H1 (cell line): Measurements from ENCODE around the gene SLC1A7. TPM values are rescaled to one million over a fixed set of nuclear protein-coding genes. Genes with fewer than 3 reads are reported as not detected.

Experiments
- CTCF ChIA-PET: fragments of 300-600 bp; sonication (Branson Sonifier 250); formaldehyde crosslinking; loops from one replicate; lab custom pipeline; 2021; ENCODE audit not compliant: partially characterized antibody; lab: Charles Lee
- POLR2A ChIA-PET: fragments of 300-600 bp; sonication (Branson Sonifier 250); formaldehyde crosslinking; loops from one replicate; lab custom pipeline; 2021; ENCODE audit warnings: inconsistent platforms; ENCODE audit not compliant: partially characterized antibody; lab: Charles Lee
- DNase-seq, 2 experiments: peaks; one replicate each; pipeline versions ENCODE4 v3.0.0 to v3.0.0-alpha.2; 2010 to 2022; ENCODE audit warnings: low spot score in 2 of 2, low read depth in 1 of 2, mixed read lengths in 1 of 2
- FAIRE-seq: peaks from 2 replicates; lab custom pipeline; 2011; peaks lifted over from hg19 to GRCh38; lab: Jason Lieb, UNC
- H2AFZ ChIP-seq: 2 replicates; pipeline ENCODE4 v1.8.1; 2012; ENCODE audit warnings: low read length, inconsistent platforms
- H2AK5ac ChIP-seq: 2 replicates; pipeline ENCODE4 v1.6.1; 2013; ENCODE audit warnings: low read depth, low read length
- H2BK120ac ChIP-seq: replicated peaks from 2 replicates; pipeline ENCODE3; 2013; ENCODE audit warnings: low read depth, low read length, inconsistent platforms
- H2BK12ac ChIP-seq: 2 replicates; pipeline ENCODE4 v1.6.1; 2013; ENCODE audit warnings: low read depth, low read length
- H2BK15ac ChIP-seq: 2 replicates; pipeline ENCODE4 v1.6.1; 2013; ENCODE audit warnings: low read length
- H2BK20ac ChIP-seq: 2 replicates; pipeline ENCODE4 v1.6.1; 2013; ENCODE audit warnings: low read length
- H2BK5ac ChIP-seq: 2 replicates; pipeline ENCODE4 v1.6.1; 2013; ENCODE audit warnings: low read depth, low read length
- H3K14ac ChIP-seq: 2 replicates; pipeline ENCODE4 v1.6.1; 2013; ENCODE audit warnings: inconsistent platforms; ENCODE audit not compliant: insufficient read length
- H3K18ac ChIP-seq: 2 replicates; pipeline ENCODE4 v1.6.1; 2013; ENCODE audit warnings: low read length; ENCODE audit errors: extremely low read depth
- H3K23ac ChIP-seq: 2 replicates; pipeline ENCODE4 v1.6.1; 2013; ENCODE audit warnings: inconsistent platforms; ENCODE audit not compliant: insufficient read length
- H3K23me2 ChIP-seq: 2 replicates; pipeline ENCODE4 v1.6.1; 2013; ENCODE audit warnings: low read depth, low read length
- H3K27ac ChIP-seq: 2 replicates; pipeline ENCODE4 v1.6.1; 2011; ENCODE audit warnings: low read depth, low read length, inconsistent platforms
- H3K27me3 ChIP-seq, 4 experiments: replicated peaks in 1 of 4; 1 replicate in 1 of 4; 2 replicates in 3 of 4; pipeline versions ENCODE4 v1.6.1 to v1.8.1; 2011 to 2013; ENCODE audit warnings: low read length in 3 of 4, mild to moderate bottlenecking in 3 of 4, inconsistent platforms in 2 of 4, mixed read lengths in 2 of 4, moderate library complexity in 1 of 4; ENCODE audit not compliant: control insufficient read depth in 3 of 4, insufficient read depth in 3 of 4; ENCODE audit errors: extremely low read depth in 1 of 4
- H3K36me3 ChIP-seq, 4 experiments: 2 replicates each; pipeline versions ENCODE4 v1.6.1 to v1.8.1; 2011 to 2013; ENCODE audit warnings: mild to moderate bottlenecking in 4 of 4, low read length in 3 of 4, moderate library complexity in 2 of 4, control low read depth in 1 of 4, inconsistent platforms in 1 of 4; ENCODE audit not compliant: insufficient read depth in 4 of 4, control insufficient read depth in 2 of 4
- H3K4ac ChIP-seq: replicated peaks from 2 replicates; pipeline ENCODE3; 2013; ENCODE audit warnings: low read length, low read depth, mixed read lengths, inconsistent platforms; ENCODE audit not compliant: insufficient read length
- H3K4me1 ChIP-seq, 4 experiments: replicated peaks in 1 of 4; 1 replicate in 1 of 4; 2 replicates in 3 of 4; pipeline versions ENCODE4 v1.6.1 to v1.8.1; 2011 to 2013; ENCODE audit warnings: low read length in 3 of 4, inconsistent platforms in 2 of 4, mixed read lengths in 1 of 4; ENCODE audit not compliant: insufficient read depth in 4 of 4, control insufficient read depth in 3 of 4
- H3K4me2 ChIP-seq, 2 experiments: 2 replicates each; pipeline versions ENCODE4 v1.6.1 to v1.8.1; 2011 to 2013; ENCODE audit warnings: low read depth in 2 of 2, low read length in 2 of 2, control low read depth in 1 of 2, inconsistent platforms in 1 of 2, mild to moderate bottlenecking in 1 of 2; ENCODE audit not compliant: insufficient read depth in 1 of 2
- H3K4me3 ChIP-seq, 4 experiments: fragments of 200-600, 300-600 bp in 1 of 4; sonication (generic), shearing (Covaris generic), sonication (Bioruptor Twin) in 1 of 4; 2 replicates each; pipeline versions ENCODE4 v1.5.1 to v1.8.1; 2011 to 2016; ENCODE audit warnings: low read length in 4 of 4, low read depth in 3 of 4, control low read depth in 2 of 4, inconsistent platforms in 2 of 4, mild to moderate bottlenecking in 2 of 4, mixed read lengths in 1 of 4, moderate library complexity in 1 of 4; ENCODE audit not compliant: insufficient read depth in 2 of 4; ENCODE audit errors: extremely low read depth in 1 of 4
- H3K56ac ChIP-seq: replicated peaks from 2 replicates; pipeline ENCODE3; 2013; ENCODE audit warnings: low read depth, mild to moderate bottlenecking, mixed read lengths, low read length, inconsistent platforms; ENCODE audit not compliant: insufficient read length
- H3K79me1 ChIP-seq: 2 replicates; pipeline ENCODE4 v1.6.1; 2013; ENCODE audit warnings: low read depth, low read length, control low read depth
- H3K79me2 ChIP-seq, 2 experiments: 2 replicates each; pipeline versions ENCODE4 v1.6.1 to v1.8.1; 2012 to 2013; ENCODE audit warnings: low read length in 2 of 2, mild to moderate bottlenecking in 2 of 2, inconsistent platforms in 1 of 2; ENCODE audit not compliant: insufficient read depth in 2 of 2, control insufficient read depth in 1 of 2
- H3K9ac ChIP-seq, 4 experiments: replicated peaks in 1 of 4; 1 replicate in 1 of 4; 2 replicates in 3 of 4; pipeline versions ENCODE4 v1.6.1 to v1.8.1; 2011 to 2013; ENCODE audit warnings: low read depth in 3 of 4, low read length in 3 of 4, control low read depth in 2 of 4, mild to moderate bottlenecking in 2 of 4, moderate library complexity in 2 of 4, inconsistent platforms in 1 of 4; ENCODE audit errors: extremely low read depth in 1 of 4
- H3K9me3 ChIP-seq, 2 experiments: 2 replicates each; pipeline versions ENCODE4 v1.6.1 to v1.8.1; 2012 to 2013; ENCODE audit warnings: mild to moderate bottlenecking in 2 of 2, moderate library complexity in 2 of 2, control low read depth in 1 of 2, inconsistent platforms in 1 of 2, low read depth in 1 of 2, low read length in 1 of 2, mixed read lengths in 1 of 2; ENCODE audit not compliant: insufficient read depth in 2 of 2
- H4K20me1 ChIP-seq, 2 experiments: replicated peaks in 1 of 2; 2 replicates each; pipeline versions ENCODE3 to v1.8.1; 2011 to 2013; ENCODE audit warnings: inconsistent platforms in 2 of 2, low read length in 2 of 2, mild to moderate bottlenecking in 1 of 2; ENCODE audit not compliant: insufficient read depth in 2 of 2, control insufficient read depth in 1 of 2
- H4K5ac ChIP-seq: 2 replicates; pipeline ENCODE4 v1.6.1; 2013; ENCODE audit warnings: low read length, low read depth, mixed read lengths, inconsistent platforms; ENCODE audit not compliant: insufficient read length
- H4K8ac ChIP-seq: 2 replicates; pipeline ENCODE4 v1.8.0; 2013; ENCODE audit warnings: mild to moderate bottlenecking, moderate library complexity, low read length, inconsistent platforms; ENCODE audit not compliant: insufficient read depth; ENCODE audit errors: extremely low read depth
- H4K91ac ChIP-seq: replicated peaks from 2 replicates; pipeline ENCODE3; 2013; ENCODE audit warnings: low read length, mixed read lengths, inconsistent platforms; ENCODE audit not compliant: insufficient read length
- BCL11A ChIP-seq, 2 experiments: IDR thresholded peaks; one replicate each; pipeline ENCODE4 v1.6.1; 2011; ENCODE audit warnings: low read depth in 2 of 2, low read length in 2 of 2, mild to moderate bottlenecking in 2 of 2
- E2F6 ChIP-seq: IDR thresholded peaks from 2 replicates; pipeline ENCODE4 v1.6.1; 2012; ENCODE audit warnings: inconsistent platforms
- EZH2 ChIP-seq: fragments of 200-600 bp; sonication (generic); IDR thresholded peaks from 2 replicates; pipeline ENCODE4 v1.7.1; 2012; ENCODE audit warnings: low read depth, mild to moderate bottlenecking, moderate library complexity, low read length, inconsistent platforms; ENCODE audit not compliant: severe bottlenecking
- NRF1 ChIP-seq: IDR thresholded peaks from 2 replicates; pipeline ENCODE4 v1.6.1; 2011; ENCODE audit warnings: mild to moderate bottlenecking, low read depth, low read length, improper control_type of control experiment
- PHF8 ChIP-seq: fragments of 200-600 bp; sonication (generic); conservative IDR thresholded peaks from 2 replicates; pipeline ENCODE4 v1.7.1; 2012; ENCODE audit warnings: low read depth, mild to moderate bottlenecking, inconsistent platforms, low read length, moderate library complexity
- POLR2A ChIP-seq, 2 experiments: IDR thresholded peaks; 1 replicate in 1 of 2; 2 replicates in 1 of 2; pipeline ENCODE4 v1.6.1; 2011; ENCODE audit warnings: low read depth in 2 of 2, low read length in 2 of 2, mild to moderate bottlenecking in 2 of 2; ENCODE audit errors: control extremely low read depth in 1 of 2
- SUZ12 ChIP-seq: fragments of 200-600 bp; sonication (generic); IDR thresholded peaks from 2 replicates; pipeline ENCODE4 v1.6.1; 2012; ENCODE audit warnings: mild to moderate bottlenecking, inconsistent platforms, low read length, moderate library complexity, mixed read lengths
- WGBS, 2 experiments: shearing (Covaris generic) in 1 of 2; methylation state at CpG; one replicate each; pipeline versions ENCODE4 v1.1.6 to v1.1.7; 2013 to 2015; ENCODE audit warnings: low lambda C conversion rate in 2 of 2, mixed read lengths in 2 of 2, inconsistent platforms in 1 of 2, low coverage in 1 of 2, missing lambda C conversion rate in 1 of 2; ENCODE audit not compliant: insufficient replicate concordance in 2 of 2, insufficient coverage in 1 of 2, insufficient read length in 1 of 2; ENCODE audit errors: extremely low coverage in 1 of 2, missing lambda C conversion rate in 1 of 2; 5-methylcytosine and 5-hydroxymethylcytosine counted together
- polyA plus RNA-seq, 7 experiments: library from polyadenylated mRNA; depleted of rRNA in 3 of 7; stranded (reverse) in 5 of 7; unstranded in 2 of 7; fragments of >200 nt in 5 of 7; fragments of 200-250 nt in 2 of 7; gene quantifications; 1 replicate in 5 of 7; 2 replicates in 1 of 7; 4 replicates in 1 of 7; pipeline versions ENCODE4 v1.2.1 to v1.2.3, GENCODE V29; 2011 to 2013; ENCODE audit warnings: missing spikeins in 2 of 7, mixed read lengths in 2 of 7
- total RNA-seq: library from RNA; stranded (reverse); fragmentation: NEBNext Ultra II Directional; extraction: Animal tissue kit (Norgen Biotek cat#: 25700); gene quantifications from 2 replicates; pipeline ENCODE4 v1.2.1, GENCODE V29; 2021
- TF ChIP-seq, protein P1 (sequence below): IDR thresholded peaks from 2 replicates; pipeline ENCODE4 v1.6.1; 2011; ENCODE audit warnings: low read depth, mild to moderate bottlenecking, low read length; ENCODE audit not compliant: insufficient read depth

SLC1A7 gene
- total and polyA plus RNA-seq, 2 of the 8 experiments (the other 6 are each of a cell fraction or from before 2014, with no cell fraction given), result not detected

DNA sequence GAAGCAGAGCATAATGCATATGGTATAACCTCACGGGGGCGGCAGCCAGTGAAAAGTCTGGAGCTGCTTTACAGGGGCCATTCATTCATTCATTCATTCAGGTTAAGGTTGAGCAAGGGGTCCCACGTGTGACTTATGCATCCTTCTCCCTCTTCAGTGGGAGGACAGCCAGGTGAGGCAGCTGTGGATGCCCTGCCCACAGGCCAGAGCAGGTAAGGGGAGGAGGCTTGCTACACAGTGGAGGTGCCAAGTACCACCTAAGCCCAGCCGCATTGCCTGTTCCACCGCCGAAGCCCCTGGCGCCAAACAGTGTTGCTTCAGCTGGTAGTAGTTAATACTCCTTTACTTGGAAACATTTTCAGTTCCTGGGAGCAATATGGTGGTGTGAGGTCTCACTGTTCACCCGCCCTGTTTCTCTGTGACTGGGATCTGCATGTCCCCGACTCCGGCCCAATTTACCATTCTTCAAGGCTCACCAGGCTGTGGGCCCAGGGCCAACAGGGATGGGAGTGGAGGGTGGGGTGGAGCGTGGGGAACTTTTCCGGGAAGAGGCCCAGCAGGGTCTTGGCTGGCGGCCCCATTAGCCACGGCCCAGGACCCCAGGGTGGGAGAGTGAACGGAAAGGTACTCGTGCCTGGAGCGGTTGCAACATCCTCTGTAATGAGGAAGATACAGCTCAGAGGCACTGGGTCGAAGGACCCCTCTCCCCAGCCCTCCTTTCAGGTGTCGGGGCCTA, 81.1 kb downstream of the SLC1A7 start:
- Histone ChIP-seq H3K79me1 (no peaks in the 10 kb centered on the region), H4K8ac (no peak overlapping the region; the same call in 1 of the 2 replicates), H3K9ac (no peak overlapping the region; a peak in 2 of 7 replicates), H3K23me2 (peaks cover 11% of the 10 kb centered on the region; the same call in 1 of the 2 replicates), H2AK5ac (no peak overlapping the region), H3K4ac (no peak overlapping the region), H3K4me3 (peak overlapping the region; percentile 27 to 69 (median 30); a peak in 7 of 8 replicates), H2BK15ac (no peak overlapping the region), H3K18ac (no peak overlapping the region; the same call in 1 of the 2 replicates), H3K4me1 (peaks cover 0 to 9% (median 3%) of the 10 kb centered on the region in 4 experiments; a peak in 5 of 7 replicates), H2AFZ (peak overlapping the region; percentile 45; the same call in 1 of the 2 replicates), H4K20me1 (no peaks in the 10 kb centered on the region), H3K9me3 (no peaks in the 10 kb centered on the region), H2BK12ac (no peak overlapping the region), H2BK20ac (no peak overlapping the region), H3K79me2 (no peaks in the 10 kb centered on the region), H4K91ac (peak overlapping the region; percentile 26), H3K27me3 (peaks cover 30 to 56% (median 50%) of the 10 kb centered on the region in 4 experiments), H2BK120ac (no peak overlapping the region), H3K23ac (no peak overlapping the region), H3K14ac (no peak overlapping the region), H3K56ac (no peak overlapping the region), H3K27ac (no peak overlapping the region), H3K36me3 (no peaks in the 10 kb centered on the region), H4K5ac (no peak overlapping the region), H3K4me2 (peak overlapping the region; percentile 78 to 95), H2BK5ac (no peak overlapping the region)
- POLR2A ChIA-PET, result no interaction called here
- DNase-seq (peak in 1 of 2 experiments; percentile 60), FAIRE-seq (no peak)
- CTCF ChIA-PET, result interaction anchor here (0.5 to 2.4 kb wide), 11 partner anchors 10 to 985 kb away, joined by 3 to 6 read pairs (median 4); partner anchors contain the start of gene ECHDC2
- whole genome bisulfite sequencing, 2 experiments, result 58% methylated on average over 16 of the region's 19 CpGs; no CpG with 5 or more reads in 1 of the 2 experiments
- TF ChIP-seq SUZ12, result peak; percentile 18; the same call in 1 of the 2 replicates
- no peak for TF ChIP-seq PHF8
- TF ChIP-seq, protein P1, sequence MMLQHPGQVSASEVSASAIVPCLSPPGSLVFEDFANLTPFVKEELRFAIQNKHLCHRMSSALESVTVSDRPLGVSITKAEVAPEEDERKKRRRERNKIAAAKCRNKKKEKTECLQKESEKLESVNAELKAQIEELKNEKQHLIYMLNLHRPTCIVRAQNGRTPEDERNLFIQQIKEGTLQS, result no peak
- no peak for TF ChIP-seq BCL11A (IDR thresholded peaks at IDR 0.05; ENCODE audit: low read depth in 2 of 2, low read length in 2 of 2)
- TF ChIP-seq EZH2, result peak; percentile 51
- 0 out of 2 replicates have a peak, but pooled peaks have one; percentile 22 for TF ChIP-seq E2F6
- TF ChIP-seq NRF1, result no peak
- TF ChIP-seq POLR2A (IDR thresholded peaks at IDR 0.05; ENCODE audit: control extremely low read depth in 1 of 2, low read depth in 2 of 2, low read length in 2 of 2), result no peak
